DMS53 treated with DMSO at 0.1 percent for 48 hours (cell line): ENCODE results near the gene COMMD6.
A peak's percentile ranks its signal among the peaks of the same experiment; 100 is the strongest.

ENCODE experiments used
- DNase-seq: peaks from one replicate; lab custom pipeline; 2025; ENCODE audit not compliant: unreplicated experiment; lab: John Stamatoyannopoulos, UW

The COMMD6 gene

GRCh38 chr13:75485286-75486062 lies 52.2 kb downstream of the COMMD6 start:
- DNase-seq = no peak

- no peak for DNase-seq
These were observed 54.9 kb downstream of the COMMD6 start for GRCh38 chr13:75482820-75483079.

DNA sequence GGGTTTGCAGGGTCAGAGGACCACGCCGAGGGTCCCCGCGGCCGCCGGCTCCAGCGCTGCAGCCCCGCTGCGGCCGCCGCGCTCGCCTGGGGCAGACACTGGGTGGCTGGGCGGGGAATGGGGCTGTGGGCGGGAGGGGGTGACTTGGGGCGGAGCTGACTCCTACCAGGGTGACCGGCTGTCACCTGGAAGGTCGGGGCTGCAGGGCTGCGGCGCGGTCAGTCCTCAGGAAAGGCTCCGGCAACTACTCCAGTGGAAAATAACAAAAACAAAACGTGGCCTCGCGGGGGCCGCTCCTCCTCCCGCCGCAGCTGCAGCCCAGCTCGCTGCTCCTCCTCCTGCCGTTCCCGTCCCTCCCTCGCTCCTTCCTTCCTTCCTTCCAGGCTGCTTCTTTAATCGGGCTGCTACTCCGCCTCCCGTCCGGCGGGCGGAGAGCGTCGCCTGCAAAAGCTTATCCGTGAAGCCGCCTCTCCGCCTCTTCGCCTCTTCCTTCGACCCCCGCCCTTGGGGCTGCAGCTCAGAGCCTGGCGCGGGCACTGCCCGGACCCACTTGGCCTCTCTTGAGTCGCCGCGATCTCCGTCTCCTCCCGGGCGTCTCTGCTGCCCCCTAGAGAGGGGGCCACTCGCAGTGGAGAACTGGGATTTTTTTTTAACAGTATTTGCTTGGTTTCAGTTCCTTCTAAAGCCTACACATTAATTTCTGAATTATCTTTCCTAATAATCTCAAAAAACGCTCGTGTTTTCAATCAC lies 55.4 kb downstream of the COMMD6 start, which contains the start of gene TBC1D4:
Gene TBC1D4, minus strand, starts transcription at position 100 of the 750 bp plus-strand sequence. CDS start 402 bp downstream, outside the sequence.
- DNase-seq = peak; percentile 50

DNA sequence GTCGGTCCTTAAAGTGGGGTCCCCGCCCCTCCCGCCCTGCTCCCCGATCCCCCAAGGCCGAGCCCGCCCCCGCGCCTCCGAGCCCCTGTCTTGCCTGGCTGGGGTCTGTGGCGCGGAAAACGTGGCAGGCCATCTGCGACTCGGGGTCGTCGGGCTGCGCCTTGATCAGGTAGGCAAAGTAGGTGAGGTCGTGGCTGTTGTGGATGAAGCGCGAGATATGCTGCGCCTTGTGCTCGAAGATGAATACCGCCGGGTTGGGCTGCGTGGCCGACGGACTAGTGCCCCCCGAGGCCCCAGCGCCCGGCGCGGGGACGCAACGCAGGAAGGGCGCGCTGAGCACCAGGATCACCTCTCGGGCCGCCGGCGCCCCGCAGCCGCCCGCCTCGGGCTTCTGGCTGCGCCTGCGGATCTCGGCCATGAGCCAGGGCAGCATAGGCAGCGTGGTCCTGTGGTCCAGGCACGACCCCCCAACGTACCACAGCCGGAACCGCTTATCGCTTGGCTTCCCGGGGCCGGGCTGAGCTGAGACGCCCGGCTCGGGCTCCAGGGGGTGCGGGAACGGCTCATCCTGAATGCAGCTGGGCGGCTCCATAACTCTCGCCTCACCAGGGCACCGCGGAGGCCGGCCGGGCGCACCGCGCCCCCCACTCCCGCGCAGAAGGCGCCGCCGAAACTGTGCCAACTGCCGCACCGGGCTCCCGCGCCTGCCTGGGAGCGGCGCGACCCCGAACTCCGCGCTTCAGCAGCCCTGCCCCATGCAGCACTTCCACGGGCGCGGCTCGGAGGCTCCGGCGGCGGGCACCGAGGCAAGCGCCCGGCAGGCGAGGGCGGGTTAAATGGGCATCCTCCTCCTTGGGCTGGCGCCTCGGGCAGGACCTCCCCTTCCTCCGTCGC lies 56.2 kb downstream of the COMMD6 start:
- DNase-seq = no peak

- DNase-seq = peak; percentile 56
These were observed 56.9 kb downstream of the COMMD6 start for GRCh38 chr13:75480671-75481175.

- peak; percentile 48 for DNase-seq
These were observed 58.4 kb downstream of the COMMD6 start for GRCh38 chr13:75479102-75479740.

GRCh38 chr13:75478659-75479058 lies 59.0 kb downstream of the COMMD6 start:
- DNase-seq = peak; percentile 18
